ENCODE measurements around the gene TTC3. TPM values are rescaled to one million over a fixed set of nuclear protein-coding genes. Genes with fewer than 3 reads are reported as not detected.
"Not testable (repeated sequence)": the region's sequence is repeated elsewhere in the genome, so short reads cannot be mapped to it uniquely, and the experiment has no call there.

TTC3 gene, protein sequence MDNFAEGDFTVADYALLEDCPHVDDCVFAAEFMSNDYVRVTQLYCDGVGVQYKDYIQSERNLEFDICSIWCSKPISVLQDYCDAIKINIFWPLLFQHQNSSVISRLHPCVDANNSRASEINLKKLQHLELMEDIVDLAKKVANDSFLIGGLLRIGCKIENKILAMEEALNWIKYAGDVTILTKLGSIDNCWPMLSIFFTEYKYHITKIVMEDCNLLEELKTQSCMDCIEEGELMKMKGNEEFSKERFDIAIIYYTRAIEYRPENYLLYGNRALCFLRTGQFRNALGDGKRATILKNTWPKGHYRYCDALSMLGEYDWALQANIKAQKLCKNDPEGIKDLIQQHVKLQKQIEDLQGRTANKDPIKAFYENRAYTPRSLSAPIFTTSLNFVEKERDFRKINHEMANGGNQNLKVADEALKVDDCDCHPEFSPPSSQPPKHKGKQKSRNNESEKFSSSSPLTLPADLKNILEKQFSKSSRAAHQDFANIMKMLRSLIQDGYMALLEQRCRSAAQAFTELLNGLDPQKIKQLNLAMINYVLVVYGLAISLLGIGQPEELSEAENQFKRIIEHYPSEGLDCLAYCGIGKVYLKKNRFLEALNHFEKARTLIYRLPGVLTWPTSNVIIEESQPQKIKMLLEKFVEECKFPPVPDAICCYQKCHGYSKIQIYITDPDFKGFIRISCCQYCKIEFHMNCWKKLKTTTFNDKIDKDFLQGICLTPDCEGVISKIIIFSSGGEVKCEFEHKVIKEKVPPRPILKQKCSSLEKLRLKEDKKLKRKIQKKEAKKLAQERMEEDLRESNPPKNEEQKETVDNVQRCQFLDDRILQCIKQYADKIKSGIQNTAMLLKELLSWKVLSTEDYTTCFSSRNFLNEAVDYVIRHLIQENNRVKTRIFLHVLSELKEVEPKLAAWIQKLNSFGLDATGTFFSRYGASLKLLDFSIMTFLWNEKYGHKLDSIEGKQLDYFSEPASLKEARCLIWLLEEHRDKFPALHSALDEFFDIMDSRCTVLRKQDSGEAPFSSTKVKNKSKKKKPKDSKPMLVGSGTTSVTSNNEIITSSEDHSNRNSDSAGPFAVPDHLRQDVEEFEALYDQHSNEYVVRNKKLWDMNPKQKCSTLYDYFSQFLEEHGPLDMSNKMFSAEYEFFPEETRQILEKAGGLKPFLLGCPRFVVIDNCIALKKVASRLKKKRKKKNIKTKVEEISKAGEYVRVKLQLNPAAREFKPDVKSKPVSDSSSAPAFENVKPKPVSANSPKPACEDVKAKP (N-terminal part only)
- 183 TPM for polyA plus RNA-seq (2013, experiment 1 of 2; ENCODE audit: insufficient read length)
- polyA plus RNA-seq (2013, experiment 2 of 2; ENCODE audit: insufficient read length) = 166 TPM

DNA sequence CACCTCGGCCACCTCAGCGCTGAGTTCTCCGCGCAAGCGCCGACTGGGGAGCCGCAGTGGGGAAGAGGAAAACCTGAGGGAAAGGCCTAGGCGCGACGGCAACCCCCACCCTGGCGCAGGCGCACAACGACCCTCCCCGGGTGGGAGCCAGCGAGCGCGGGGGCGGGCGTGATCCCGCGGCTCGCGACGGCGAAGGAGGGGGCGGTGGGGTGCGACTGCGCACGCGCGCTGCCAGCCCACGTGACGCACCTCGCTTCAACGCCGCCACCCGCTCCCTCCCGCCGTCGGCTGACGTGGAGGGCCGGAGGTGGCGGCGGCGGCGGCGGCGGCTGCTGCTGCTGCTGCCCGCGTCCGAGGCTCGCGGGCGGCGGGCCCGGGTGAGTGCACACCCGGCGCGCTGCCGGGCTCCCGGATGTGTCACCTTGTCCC lies at the start of gene TTC3, which contains the start of gene PIGP:
Gene TTC3, plus strand, starts transcription at position 267 of the 429 bp plus-strand sequence. CDS start 14,004 bp downstream, outside the sequence.
Gene PIGP, minus strand, starts transcription at position 84 of the 429 bp plus-strand sequence. CDS start 556 bp downstream, outside the sequence.
- DNase-seq = peak; percentile 97

DNA sequence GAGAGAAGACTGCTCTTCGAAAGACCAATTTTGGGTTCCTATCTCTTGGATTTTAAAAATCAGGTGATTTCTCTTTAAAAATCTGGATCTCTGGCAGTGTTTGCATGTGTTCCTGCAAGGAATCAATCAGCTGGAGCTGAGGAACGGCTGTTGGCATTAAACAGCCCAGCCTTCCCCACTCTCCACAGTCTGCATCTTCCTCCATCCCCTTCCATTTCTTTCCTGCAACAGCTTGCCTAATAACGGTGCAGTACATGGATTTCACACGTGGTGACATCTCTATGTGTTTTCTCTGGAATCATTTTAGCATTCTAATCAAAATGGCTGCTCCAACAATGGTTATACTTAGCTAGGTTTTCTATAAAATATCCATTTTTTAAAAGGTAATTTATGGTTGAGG lies 46.6 kb upstream of the TTC3 start:
- DNase-seq = no peak

- DNase-seq = peak; percentile 16
Observed at GRCh38 chr21:37028570-37028969, 44.5 kb upstream of the TTC3 start.

GRCh38 chr21:37030864-37031263 lies 42.2 kb upstream of the TTC3 start:
- DNase-seq = no peak

- no peak for DNase-seq
Observed at GRCh38 chr21:37032293-37032692, 40.8 kb upstream of the TTC3 start.

DNA sequence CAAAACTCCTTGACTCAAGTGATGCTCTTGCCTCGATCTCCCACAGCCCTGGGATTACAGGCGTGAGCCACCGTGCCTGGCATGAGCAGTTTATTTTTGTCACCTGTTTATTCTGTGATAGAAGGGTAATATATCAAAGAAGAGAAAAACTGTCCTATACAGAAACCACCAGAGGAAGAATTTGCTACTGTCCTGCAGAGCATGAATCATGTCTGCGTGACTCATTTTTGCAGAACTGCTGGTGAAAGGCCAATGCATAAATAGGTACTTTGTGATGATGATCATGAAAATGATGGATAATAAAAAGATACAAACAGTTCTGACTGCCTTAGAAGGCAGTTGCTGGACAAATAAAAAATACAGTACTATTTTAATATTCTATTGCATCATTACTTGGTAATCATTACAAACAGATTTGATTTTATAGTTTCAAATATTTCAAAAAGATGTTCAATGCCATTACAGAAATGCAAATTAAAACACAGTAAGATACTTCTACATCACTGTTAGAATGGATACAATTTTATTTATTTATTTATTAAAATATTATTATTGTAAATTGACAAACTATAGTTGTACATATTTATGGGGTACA lies 40.1 kb upstream of the TTC3 start:
- peak; percentile 63 for DNase-seq

GRCh38 chr21:37034394-37034793 lies 38.7 kb upstream of the TTC3 start:
- not testable (repeated sequence) for DNase-seq

DNA sequence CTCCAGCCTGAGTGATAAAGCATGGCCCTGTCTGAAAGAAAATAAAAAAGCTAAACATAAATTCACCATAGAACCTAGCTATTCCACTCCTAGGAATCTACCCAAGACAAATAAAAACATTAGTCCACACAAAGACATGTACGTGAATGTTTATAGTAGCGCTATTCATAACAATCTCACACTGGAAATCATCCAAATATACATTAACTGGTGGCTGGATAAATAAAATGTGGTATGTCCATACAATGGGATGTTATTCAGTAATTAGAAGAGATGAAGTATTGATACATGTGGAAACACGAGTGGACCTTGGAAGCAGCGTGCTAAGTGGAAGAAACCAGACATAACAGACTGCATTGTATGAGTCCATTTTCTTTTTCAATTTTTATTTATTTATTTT lies 36.9 kb upstream of the TTC3 start:
- DNase-seq = no peak

DNA sequence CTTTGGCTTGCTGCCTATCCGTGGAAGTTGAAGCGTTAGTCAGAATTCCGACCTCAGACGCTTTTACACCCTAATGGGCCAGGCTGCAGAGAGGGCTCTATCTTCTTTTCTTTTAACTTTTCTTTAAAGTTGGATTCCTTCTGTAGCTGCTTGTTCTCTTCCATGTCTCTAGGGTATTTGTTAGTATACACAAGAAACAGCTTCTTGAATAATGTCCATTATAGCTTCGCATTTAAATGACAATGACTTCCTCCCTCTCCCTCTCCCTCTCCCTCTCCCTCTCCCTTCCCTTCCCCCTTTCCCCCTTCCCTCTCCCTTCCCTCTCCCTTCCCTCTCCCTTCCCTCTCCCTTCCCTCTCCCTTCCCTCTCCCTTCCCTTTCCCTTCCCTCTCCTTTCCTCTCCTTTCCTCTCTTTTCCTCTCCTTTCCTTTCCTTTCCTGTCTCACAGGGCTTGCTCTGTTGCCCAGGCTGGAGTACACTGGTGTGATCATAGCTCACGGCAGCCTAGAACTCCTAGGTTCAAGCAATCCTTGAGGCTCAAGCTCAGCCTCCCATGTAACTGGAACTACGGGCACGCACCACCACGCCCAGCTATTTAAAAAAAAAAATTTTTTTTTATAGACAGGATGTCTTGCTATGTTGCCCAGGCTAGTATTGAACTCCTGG lies 33.5 kb upstream of the TTC3 start:
- DNase-seq = no peak

- no peak for DNase-seq
Observed at GRCh38 chr21:37040212-37040611, 32.8 kb upstream of the TTC3 start.

- DNase-seq = no peak
Observed at GRCh38 chr21:37041706-37042271, 31.3 kb upstream of the TTC3 start.

GRCh38 chr21:37043818-37044217 lies 29.2 kb upstream of the TTC3 start:
- no peak for DNase-seq

- DNase-seq = no peak
Observed at GRCh38 chr21:37044643-37045042, 28.4 kb upstream of the TTC3 start.

DNA sequence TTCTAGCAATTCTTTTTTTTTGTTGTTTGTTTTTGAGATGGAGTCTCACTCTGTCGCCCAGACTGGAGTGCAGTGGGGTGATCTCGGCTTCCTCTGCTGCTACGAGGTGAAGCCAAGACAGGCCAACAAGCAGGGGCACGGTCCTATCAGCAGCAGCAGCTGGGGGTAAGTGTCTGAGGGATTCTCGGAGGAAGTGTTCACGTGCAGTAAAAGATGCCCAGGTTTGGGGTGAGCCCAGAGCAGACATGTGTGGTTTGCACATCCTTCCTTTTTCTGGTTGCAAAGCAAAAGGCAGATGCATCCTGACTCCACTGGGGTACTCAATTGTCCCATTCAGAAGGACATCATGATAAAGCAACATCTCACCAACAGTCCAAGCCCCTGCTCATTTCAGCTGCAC lies 27.9 kb upstream of the TTC3 start:
- DNase-seq = no peak

GRCh38 chr21:37045556-37045955 lies 27.5 kb upstream of the TTC3 start:
- no peak for DNase-seq

GRCh38 chr21:37047079-37047478 lies 26.0 kb upstream of the TTC3 start:
- DNase-seq = no peak

DNA sequence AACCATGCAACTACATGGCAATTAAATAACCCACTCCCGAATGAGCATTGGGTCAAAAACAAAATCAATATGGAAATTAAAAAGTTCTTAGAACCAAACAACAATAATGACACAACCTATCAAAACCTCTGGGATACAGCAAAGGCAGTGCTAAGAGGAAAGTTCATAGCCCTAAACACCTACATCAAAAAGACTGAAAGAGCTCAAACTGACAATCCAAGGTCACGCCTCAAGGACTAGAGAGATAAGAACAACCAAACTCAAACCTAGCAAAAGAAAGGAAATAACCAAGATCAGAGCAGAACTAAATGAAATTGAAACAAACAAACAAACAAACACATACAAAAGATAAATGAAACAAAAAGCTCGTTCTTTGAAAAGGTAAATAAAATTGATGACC lies 23.3 kb upstream of the TTC3 start:
- not testable (repeated sequence) for DNase-seq

GRCh38 chr21:37055271-37055855 lies 17.7 kb upstream of the TTC3 start:
- no peak for DNase-seq

DNA sequence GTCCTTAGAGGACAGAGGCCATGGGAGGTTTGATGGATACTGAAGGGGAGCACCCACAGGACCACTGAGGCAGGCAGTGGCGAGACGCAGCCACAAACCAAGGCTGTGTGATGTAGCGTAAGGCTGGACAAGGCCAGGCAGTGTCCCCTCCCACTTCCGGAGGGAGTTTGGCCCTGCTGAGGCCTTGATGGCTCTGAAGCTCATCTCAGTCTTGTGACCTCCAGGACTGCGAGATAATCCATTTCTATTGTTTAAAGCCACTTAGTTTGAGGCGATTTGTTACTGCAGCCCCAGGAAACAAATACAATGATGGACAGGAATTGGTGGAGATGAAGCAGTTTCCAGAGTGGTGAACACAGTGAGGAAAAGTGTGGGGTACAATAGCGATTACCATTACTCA lies 15.4 kb upstream of the TTC3 start:
- DNase-seq = no peak

DNA sequence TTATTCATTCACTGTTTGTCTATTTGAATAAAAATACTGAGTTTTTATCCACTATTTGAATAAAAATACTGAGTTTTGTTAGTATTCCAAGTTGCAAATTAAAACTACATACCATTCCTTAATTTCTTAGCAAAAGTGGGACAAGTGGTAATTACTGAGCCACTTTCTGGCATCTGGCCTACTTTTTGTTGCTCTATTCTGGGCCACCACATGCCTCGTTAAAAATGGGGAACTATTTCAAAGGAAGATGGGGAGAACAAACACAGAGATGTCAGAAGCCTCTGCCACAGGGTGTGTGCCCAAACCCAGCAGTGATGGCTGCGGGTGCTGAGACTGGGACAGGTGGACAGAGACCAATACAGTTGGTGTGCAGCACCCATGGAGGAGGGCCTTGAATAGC lies 14.8 kb upstream of the TTC3 start:
- no peak for DNase-seq

- DNase-seq = no peak
Observed at GRCh38 chr21:37059181-37059580, 13.9 kb upstream of the TTC3 start.
